ENCODE results near the gene NEURL1B.

DNA sequence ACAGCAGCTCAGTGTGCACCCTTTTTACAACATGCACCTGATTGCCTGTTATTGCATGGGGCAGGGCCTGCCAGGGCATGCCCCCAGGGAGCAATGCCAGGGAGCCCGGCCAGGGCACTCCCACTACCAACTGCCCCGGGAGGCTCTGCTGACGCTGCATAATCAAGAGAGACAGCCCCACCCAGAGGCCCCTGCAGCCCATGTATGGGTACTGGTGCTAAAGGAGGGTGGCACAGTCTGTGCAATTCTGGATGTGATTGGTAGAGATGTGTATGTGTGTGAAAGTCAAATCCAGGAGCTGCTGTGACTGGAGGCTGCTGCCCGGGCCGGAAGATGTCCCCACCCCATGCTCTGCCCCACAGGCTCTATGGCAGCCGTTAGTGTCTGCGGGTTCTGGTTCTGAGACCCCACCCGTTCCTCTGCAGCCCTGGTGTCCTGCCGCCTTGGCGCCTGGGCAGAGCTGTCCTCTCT is 3.9 kb upstream of the NEURL1B start:
- TF ChIP-seq ZNF777 (tag by site-specific recombination; IDR thresholded peaks at IDR 0.05; ENCODE audit: borderline replicate concordance) (no peak), ZNF324 (tag by site-specific recombination; IDR thresholded peaks at IDR 0.05) (no peak), TCF7L2 (IDR thresholded peaks at IDR 0.05; ENCODE audit: borderline replicate concordance, low read depth, low read length) (no peak), ZNF776 (tag by site-specific recombination; IDR thresholded peaks at IDR 0.05; ENCODE audit: borderline replicate concordance) (no peak), ZNF24 (tag by site-specific recombination; IDR thresholded peaks at IDR 0.05) (no peak), SCRT2 (tag by site-specific recombination; IDR thresholded peaks at IDR 0.05) (no peak), ZNF112 (tag by site-specific recombination; IDR thresholded peaks at IDR 0.05) (no peak), ZNF146 (tag by site-specific recombination; IDR thresholded peaks at IDR 0.05) (no peak)
- TF ChIP-seq, protein P1, sequence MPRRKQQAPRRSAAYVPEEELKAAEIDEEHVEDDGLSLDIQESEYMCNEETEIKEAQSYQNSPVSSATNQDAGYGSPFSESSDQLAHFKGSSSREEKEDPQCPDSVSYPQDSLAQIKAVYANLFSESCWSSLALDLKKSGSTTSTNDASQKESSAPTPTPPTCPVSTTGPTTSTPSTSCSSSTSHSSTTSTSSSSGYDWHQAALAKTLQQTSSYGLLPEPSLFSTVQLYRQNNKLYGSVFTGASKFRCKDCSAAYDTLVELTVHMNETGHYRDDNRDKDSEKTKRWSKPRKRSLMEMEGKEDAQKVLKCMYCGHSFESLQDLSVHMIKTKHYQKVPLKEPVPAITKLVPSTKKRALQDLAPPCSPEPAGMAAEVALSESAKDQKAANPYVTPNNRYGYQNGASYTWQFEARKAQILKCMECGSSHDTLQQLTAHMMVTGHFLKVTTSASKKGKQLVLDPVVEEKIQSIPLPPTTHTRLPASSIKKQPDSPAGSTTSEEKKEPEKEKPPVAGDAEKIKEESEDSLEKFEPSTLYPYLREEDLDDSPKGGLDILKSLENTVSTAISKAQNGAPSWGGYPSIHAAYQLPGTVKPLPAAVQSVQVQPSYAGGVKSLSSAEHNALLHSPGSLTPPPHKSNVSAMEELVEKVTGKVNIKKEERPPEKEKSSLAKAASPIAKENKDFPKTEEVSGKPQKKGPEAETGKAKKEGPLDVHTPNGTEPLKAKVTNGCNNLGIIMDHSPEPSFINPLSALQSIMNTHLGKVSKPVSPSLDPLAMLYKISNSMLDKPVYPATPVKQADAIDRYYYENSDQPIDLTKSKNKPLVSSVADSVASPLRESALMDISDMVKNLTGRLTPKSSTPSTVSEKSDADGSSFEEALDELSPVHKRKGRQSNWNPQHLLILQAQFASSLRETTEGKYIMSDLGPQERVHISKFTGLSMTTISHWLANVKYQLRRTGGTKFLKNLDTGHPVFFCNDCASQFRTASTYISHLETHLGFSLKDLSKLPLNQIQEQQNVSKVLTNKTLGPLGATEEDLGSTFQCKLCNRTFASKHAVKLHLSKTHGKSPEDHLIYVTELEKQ (tag by site-specific recombination; IDR thresholded peaks at IDR 0.05; ENCODE audit: borderline replicate concordance) = no peak
- TF ChIP-seq, protein P2, sequence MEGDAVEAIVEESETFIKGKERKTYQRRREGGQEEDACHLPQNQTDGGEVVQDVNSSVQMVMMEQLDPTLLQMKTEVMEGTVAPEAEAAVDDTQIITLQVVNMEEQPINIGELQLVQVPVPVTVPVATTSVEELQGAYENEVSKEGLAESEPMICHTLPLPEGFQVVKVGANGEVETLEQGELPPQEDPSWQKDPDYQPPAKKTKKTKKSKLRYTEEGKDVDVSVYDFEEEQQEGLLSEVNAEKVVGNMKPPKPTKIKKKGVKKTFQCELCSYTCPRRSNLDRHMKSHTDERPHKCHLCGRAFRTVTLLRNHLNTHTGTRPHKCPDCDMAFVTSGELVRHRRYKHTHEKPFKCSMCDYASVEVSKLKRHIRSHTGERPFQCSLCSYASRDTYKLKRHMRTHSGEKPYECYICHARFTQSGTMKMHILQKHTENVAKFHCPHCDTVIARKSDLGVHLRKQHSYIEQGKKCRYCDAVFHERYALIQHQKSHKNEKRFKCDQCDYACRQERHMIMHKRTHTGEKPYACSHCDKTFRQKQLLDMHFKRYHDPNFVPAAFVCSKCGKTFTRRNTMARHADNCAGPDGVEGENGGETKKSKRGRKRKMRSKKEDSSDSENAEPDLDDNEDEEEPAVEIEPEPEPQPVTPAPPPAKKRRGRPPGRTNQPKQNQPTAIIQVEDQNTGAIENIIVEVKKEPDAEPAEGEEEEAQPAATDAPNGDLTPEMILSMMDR (tag by site-specific recombination; IDR thresholded peaks at IDR 0.05) = no peak
- TF ChIP-seq, protein P3, sequence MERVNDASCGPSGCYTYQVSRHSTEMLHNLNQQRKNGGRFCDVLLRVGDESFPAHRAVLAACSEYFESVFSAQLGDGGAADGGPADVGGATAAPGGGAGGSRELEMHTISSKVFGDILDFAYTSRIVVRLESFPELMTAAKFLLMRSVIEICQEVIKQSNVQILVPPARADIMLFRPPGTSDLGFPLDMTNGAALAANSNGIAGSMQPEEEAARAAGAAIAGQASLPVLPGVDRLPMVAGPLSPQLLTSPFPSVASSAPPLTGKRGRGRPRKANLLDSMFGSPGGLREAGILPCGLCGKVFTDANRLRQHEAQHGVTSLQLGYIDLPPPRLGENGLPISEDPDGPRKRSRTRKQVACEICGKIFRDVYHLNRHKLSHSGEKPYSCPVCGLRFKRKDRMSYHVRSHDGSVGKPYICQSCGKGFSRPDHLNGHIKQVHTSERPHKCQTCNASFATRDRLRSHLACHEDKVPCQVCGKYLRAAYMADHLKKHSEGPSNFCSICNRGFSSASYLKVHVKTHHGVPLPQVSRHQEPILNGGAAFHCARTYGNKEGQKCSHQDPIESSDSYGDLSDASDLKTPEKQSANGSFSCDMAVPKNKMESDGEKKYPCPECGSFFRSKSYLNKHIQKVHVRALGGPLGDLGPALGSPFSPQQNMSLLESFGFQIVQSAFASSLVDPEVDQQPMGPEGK (tag by site-specific recombination; IDR thresholded peaks at IDR 0.05) = no peak
- TF ChIP-seq, protein P4, sequence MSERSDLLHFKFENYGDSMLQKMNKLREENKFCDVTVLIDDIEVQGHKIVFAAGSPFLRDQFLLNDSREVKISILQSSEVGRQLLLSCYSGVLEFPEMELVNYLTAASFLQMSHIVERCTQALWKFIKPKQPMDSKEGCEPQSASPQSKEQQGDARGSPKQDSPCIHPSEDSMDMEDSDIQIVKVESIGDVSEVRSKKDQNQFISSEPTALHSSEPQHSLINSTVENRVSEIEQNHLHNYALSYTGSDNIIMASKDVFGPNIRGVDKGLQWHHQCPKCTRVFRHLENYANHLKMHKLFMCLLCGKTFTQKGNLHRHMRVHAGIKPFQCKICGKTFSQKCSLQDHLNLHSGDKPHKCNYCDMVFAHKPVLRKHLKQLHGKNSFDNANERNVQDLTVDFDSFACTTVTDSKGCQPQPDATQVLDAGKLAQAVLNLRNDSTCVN (tag by site-specific recombination; optimal IDR thresholded peaks at IDR 0.05) = no peak
